Loucy (cell line): Measurements from ENCODE around the gene LRBA.

Experiments used
- CTCF ChIP-seq: fragments of 200-600 bp; sonication (generic); conservative IDR thresholded peaks from 2 replicates; pipeline ENCODE4 v1.5.1; 2014; ENCODE audit warnings: mild to moderate bottlenecking, antibody characterized with exemption, low read length
- EZH2phosphoT487 ChIP-seq: fragments of 200-600 bp; IDR thresholded peaks from 2 replicates; pipeline ENCODE4 v1.6.1; 2018; ENCODE audit warnings: antibody characterized with exemption, mild to moderate bottlenecking, moderate library complexity, borderline replicate concordance

GRCh38 chr4:150299816-150300215, 715.3 kb downstream of the LRBA start:
- TF ChIP-seq CTCF (no peak), EZH2phosphoT487 (no peak)
